ENCODE data around the gene ZAP70. TPM values are rescaled to one million over a fixed set of nuclear protein-coding genes. Genes with fewer than 3 reads are reported as not detected.
A peak's percentile ranks its signal among the peaks of the same experiment; 100 is the strongest.

Gene ZAP70
- total RNA-seq, 4 donors from 2014 or later, result 11.5 to 75.1 (median 27.2) TPM

DNA sequence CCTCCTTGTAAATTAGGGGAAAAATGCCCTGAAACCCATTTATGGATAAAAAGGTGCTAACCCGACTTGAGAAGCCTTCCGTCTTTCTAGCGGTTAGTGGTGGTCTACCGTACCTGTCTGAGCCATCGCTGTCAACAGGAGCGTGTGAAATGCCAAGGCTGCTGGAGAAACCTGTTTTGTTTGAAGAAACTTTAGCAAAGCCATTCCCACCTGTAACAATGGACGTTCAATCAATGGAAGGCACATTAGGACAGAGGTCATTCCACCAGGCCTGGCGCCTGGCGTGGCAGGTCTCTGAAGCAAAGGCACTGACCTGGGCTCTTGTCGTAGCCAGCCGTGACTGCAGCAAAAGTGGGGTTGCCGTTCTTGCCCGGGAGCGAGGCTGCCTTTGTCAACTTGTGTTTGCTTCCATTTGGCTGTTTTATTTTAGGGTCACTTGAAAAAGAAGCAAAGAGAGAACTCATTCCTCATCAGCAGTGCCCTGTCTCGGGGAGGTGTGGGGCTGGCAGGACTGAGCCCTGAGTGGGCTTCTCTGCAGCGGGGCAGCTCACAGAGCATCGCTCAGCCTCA lies 47.2 kb downstream of the ZAP70 start:
- Histone ChIP-seq H3K27me3 (no peaks in the 10 kb centered on the region), H3K4me1 (no peaks in the 10 kb centered on the region), H3K36me3 (peaks cover 0 to 95% (median 3%) of the 10 kb centered on the region in 3 donors), H3K4me3 (no peak overlapping the region), H3K27ac (peak overlapping the region in 1 of 4 donors; percentile 48), H3K9me3 (no peaks in the 10 kb centered on the region)
- TF ChIP-seq POLR2A (IDR thresholded peaks at IDR 0.05), result no peak
- TF ChIP-seq, protein P1, sequence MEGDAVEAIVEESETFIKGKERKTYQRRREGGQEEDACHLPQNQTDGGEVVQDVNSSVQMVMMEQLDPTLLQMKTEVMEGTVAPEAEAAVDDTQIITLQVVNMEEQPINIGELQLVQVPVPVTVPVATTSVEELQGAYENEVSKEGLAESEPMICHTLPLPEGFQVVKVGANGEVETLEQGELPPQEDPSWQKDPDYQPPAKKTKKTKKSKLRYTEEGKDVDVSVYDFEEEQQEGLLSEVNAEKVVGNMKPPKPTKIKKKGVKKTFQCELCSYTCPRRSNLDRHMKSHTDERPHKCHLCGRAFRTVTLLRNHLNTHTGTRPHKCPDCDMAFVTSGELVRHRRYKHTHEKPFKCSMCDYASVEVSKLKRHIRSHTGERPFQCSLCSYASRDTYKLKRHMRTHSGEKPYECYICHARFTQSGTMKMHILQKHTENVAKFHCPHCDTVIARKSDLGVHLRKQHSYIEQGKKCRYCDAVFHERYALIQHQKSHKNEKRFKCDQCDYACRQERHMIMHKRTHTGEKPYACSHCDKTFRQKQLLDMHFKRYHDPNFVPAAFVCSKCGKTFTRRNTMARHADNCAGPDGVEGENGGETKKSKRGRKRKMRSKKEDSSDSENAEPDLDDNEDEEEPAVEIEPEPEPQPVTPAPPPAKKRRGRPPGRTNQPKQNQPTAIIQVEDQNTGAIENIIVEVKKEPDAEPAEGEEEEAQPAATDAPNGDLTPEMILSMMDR (IDR thresholded peaks at IDR 0.05), result no peak
- no peak for DNase-seq

DNA sequence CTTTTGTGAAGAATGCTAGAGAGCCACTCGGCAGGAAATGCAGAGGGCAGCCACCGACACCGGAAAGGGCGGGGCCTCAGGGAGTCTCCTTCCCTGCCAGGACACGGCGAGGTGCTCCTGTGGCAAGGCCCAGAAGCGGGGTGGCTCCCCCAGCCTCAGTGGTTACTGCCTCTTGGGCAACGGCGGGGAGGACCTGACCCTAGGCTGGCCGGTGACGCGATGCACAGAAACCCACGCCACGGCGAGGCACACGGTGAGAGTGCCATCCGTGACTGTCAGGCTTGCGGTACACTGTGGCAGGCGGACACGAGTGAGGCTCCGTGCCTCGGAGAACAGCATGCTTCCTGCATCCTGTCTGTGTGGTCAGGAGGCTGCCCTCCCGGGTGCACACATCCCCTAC lies 47.8 kb downstream of the ZAP70 start:
- Histone ChIP-seq H3K4me1 (no peaks in the 10 kb centered on the region), H3K27me3 (no peaks in the 10 kb centered on the region), H3K4me3 (no peak overlapping the region), H3K9me3 (no peaks in the 10 kb centered on the region), H3K27ac (peak overlapping the region in 1 of 4 donors; percentile 48), H3K36me3 (peaks cover 0 to 97% (median 3%) of the 10 kb centered on the region in 3 donors)
- DNase-seq, result peak in 1 of 3 donors; percentile 33
- TF ChIP-seq POLR2A (IDR thresholded peaks at IDR 0.05), result no peak
- TF ChIP-seq, protein P1 (IDR thresholded peaks at IDR 0.05), result no peak

DNA sequence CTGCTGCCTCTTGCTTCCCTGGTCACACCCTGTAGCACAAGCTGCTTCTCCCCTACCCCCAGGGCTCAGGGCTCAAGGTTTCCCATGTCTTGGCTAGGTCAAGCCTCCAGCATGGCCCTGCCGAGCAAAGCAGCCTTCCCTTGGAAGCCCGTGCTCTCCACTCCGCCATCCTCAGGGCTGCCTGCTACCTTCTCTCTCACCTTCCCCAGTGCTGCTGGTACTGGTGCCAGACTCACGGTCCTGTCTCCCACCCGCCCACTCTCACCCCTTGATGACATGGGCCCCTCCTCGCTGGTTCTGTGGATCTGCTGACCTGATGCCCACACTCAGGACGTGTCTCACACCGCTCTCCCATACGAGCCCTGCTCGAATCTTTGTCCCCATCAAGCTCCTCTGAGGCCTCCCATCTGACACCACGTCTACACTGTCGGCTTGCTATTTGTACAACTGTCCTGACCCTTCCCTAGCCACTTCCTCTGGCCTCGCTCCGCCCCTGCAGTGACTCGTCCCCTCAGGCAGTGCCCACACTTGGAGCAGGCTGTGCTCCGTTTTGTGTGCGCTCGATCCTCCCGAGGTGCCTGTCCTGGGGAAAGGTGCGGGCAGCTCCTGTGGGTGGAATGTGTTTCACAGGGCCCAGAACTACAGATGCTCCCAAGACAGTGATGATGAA lies 49.9 kb downstream of the ZAP70 start:
- Histone ChIP-seq H3K27ac (no peak overlapping the region), H3K36me3 (peaks cover 0 to 96% (median 0%) of the 10 kb centered on the region in 3 donors), H3K4me3 (no peak overlapping the region), H3K27me3 (no peaks in the 10 kb centered on the region), H3K9me3 (no peaks in the 10 kb centered on the region), H3K4me1 (no peaks in the 10 kb centered on the region)
- DNase-seq, result no peak
- no peak for TF ChIP-seq POLR2A (IDR thresholded peaks at IDR 0.05)
- TF ChIP-seq, protein P1 (IDR thresholded peaks at IDR 0.05), result no peak

DNA sequence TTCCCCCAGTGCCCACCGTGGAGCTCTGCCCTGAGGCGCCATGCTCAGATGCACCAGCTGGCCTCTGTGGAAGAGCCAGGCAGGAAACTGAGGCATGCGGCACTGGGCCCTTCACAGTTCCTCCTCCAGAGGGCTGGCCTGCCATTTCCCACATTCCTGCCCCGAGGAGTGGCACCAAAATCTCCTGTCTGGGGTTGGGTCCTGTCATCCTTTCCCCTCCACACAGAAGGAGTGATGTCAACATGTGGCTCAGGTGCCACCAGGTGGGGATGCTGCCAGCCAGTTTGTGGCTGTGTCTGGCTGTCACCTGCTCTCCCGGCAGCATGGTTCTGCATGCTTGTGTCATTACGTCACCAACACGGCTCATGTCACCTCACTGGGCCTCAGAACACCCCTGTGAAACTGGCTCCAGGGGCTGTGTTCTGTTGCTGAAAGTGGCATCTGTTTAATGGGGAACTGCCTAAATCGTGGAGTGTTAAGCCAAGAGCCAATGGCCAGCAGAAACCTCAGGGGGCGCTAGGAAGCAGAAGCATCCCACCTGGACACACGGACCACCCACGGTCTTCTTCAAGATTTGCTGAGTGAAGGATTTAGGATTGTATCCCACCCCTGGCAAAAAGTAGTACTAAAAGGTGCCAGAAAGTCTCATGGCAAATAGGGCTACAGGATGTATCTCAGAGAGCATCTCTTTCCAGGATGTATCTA lies 51.3 kb downstream of the ZAP70 start:
- TF ChIP-seq, protein P1 (IDR thresholded peaks at IDR 0.05), result no peak
- no peak for TF ChIP-seq POLR2A (IDR thresholded peaks at IDR 0.05)
- H3K4me3 ChIP-seq, result no peak overlapping the region
- no peak for DNase-seq
- H3K9me3 ChIP-seq, result no peaks in the 10 kb centered on the region
- H3K27ac ChIP-seq, result no peak overlapping the region
- H3K4me1 ChIP-seq, result no peaks in the 10 kb centered on the region
- H3K36me3 ChIP-seq, result peaks cover 0 to 88% (median 0%) of the 10 kb centered on the region in 3 donors
- no peaks in the 10 kb centered on the region for H3K27me3 ChIP-seq

DNA sequence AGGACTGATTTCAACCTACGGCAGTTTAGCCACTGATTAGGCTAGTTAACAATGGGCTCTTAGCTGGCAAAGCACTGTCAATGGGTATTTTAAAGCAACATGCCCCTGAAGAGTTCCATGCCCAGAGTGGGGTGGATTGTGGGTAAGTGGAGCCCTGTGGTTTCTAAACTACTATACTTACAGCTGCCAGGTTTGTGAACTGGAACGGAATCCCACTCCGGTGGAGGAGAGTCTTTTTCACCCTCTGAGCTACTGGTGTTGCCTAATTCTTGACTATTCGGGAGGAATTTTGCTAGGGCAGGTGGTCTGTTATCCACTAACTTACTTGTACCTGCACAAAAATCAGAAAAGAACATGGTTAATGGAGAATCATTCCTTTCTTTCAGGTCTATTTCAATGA lies 52.6 kb downstream of the ZAP70 start:
- Histone ChIP-seq H3K27me3 (no peaks in the 10 kb centered on the region), H3K4me3 (no peak overlapping the region), H3K27ac (no peak overlapping the region), H3K4me1 (no peaks in the 10 kb centered on the region), H3K9me3 (no peaks in the 10 kb centered on the region), H3K36me3 (peaks cover 0 to 88% (median 0%) of the 10 kb centered on the region in 3 donors)
- no peak for DNase-seq
- no peak for TF ChIP-seq POLR2A (IDR thresholded peaks at IDR 0.05)
- TF ChIP-seq, protein P1 (IDR thresholded peaks at IDR 0.05), result no peak
